ENCODE measurements around the gene EVI5.

DNA sequence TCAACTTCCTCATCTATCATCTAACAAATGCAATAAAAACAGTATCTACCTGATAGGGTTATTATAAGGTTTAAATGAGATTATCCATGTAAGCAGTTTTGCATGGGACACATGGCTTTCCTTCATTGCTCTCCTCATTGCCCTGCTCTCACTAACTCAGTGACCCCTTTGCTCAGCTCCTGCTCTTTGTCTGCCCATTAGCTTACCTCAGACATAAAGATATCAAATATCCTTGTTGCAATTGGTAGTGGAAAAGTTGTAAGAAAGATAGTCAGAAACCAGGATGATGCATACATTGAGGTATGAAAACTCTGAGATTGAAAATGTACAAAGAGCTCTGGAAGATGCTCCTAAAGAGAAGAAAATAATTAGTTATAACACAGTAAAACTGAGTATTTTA lies 89.8 kb downstream of the EVI5 start:
- TF ChIP-seq NFXL1 (IDR thresholded peaks at IDR 0.05; ENCODE audit: borderline replicate concordance) (no peak), CBFB (IDR thresholded peaks at IDR 0.05; ENCODE audit: low read depth) (no peak), POLR2A (IDR thresholded peaks at IDR 0.05; ENCODE audit: low read depth, low read length) (no peak)
- TF ChIP-seq, protein P1, sequence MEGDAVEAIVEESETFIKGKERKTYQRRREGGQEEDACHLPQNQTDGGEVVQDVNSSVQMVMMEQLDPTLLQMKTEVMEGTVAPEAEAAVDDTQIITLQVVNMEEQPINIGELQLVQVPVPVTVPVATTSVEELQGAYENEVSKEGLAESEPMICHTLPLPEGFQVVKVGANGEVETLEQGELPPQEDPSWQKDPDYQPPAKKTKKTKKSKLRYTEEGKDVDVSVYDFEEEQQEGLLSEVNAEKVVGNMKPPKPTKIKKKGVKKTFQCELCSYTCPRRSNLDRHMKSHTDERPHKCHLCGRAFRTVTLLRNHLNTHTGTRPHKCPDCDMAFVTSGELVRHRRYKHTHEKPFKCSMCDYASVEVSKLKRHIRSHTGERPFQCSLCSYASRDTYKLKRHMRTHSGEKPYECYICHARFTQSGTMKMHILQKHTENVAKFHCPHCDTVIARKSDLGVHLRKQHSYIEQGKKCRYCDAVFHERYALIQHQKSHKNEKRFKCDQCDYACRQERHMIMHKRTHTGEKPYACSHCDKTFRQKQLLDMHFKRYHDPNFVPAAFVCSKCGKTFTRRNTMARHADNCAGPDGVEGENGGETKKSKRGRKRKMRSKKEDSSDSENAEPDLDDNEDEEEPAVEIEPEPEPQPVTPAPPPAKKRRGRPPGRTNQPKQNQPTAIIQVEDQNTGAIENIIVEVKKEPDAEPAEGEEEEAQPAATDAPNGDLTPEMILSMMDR (IDR thresholded peaks at IDR 0.05 in 2 of 3, conservative IDR thresholded peaks at IDR 0.05 in 1 of 3; ENCODE audit: control insufficient read depth in 2 of 3, extremely low read depth in 1 of 3, insufficient read depth in 1 of 3, low read depth in 3 of 3, low read length in 3 of 3) = no peak
